ENCODE data around the gene MICU1. TPM values are rescaled to one million over a fixed set of nuclear protein-coding genes. Genes with fewer than 3 reads are reported as not detected.

The MICU1 gene
- total RNA-seq, 1 experiment from 2014 or later, result 36.0 TPM

- Mint-ChIP-seq H3K4me1 (peaks cover 5% of the 10 kb centered on the region), H3K27me3 (ENCODE audit: low read depth) (no peaks in the 10 kb centered on the region; the same call in 1 of the 2 replicates), H3K9me3 (peaks cover 3% of the 10 kb centered on the region; the same call in 1 of the 2 replicates), H3K36me3 (no peaks in the 10 kb centered on the region), H3K27ac (no peak overlapping the region), H3K4me3 (no peak overlapping the region)
- TF ChIP-seq CREB1 (CRISPR knock-in tag; IDR thresholded peaks at IDR 0.05) (no peak), NFYB (CRISPR knock-in tag; conservative IDR thresholded peaks at IDR 0.05; ENCODE audit: low read depth) (no peak), FOXK1 (CRISPR knock-in tag; IDR thresholded peaks at IDR 0.05) (no peak), ZNF263 (CRISPR knock-in tag; IDR thresholded peaks at IDR 0.05; ENCODE audit: low read depth) (no peak), EMX1 (CRISPR knock-in tag; IDR thresholded peaks at IDR 0.05) (no peak), RELA (CRISPR knock-in tag; IDR thresholded peaks at IDR 0.05; ENCODE audit: borderline replicate concordance) (no peak), JAZF1 (CRISPR knock-in tag; IDR thresholded peaks at IDR 0.05) (no peak), E2F1 (CRISPR knock-in tag; IDR thresholded peaks at IDR 0.05) (no peak), ATF6 (CRISPR knock-in tag; IDR thresholded peaks at IDR 0.05) (no peak)
- CTCF ChIA-PET, result interaction anchor here (0.6 kb wide), 1 partner anchor 262 kb away, joined by 3 read pairs; no protein-coding TSS in a partner anchor
- ATAC-seq, result no peak
- POLR2A ChIA-PET, result no interaction called here
- DNase-seq (ENCODE audit: low spot score), result no peak
These were observed 38.1 kb upstream of the MICU1 start for GRCh38 chr10:72663971-72664370.

GRCh38 chr10:72661431-72661830, 35.6 kb upstream of the MICU1 start:
- ATAC-seq (no peak), DNase-seq (ENCODE audit: low spot score) (no peak)
- no peak overlapping the region for H3K27ac Mint-ChIP-seq
- no peaks in the 10 kb centered on the region for H3K27me3 Mint-ChIP-seq (ENCODE audit: low read depth)
- H3K4me1 Mint-ChIP-seq, result peaks cover 7% of the 10 kb centered on the region
- H3K4me3 Mint-ChIP-seq, result no peak overlapping the region
- CTCF ChIA-PET, result no interaction called here
- no peaks in the 10 kb centered on the region for H3K36me3 Mint-ChIP-seq
- TF ChIP-seq OVOL2 (CRISPR knock-in tag; IDR thresholded peaks at IDR 0.05; ENCODE audit: borderline replicate concordance) (no peak), ZNF423 (CRISPR knock-in tag; IDR thresholded peaks at IDR 0.05) (no peak), EMX1 (CRISPR knock-in tag; IDR thresholded peaks at IDR 0.05) (no peak), ATF6 (CRISPR knock-in tag; IDR thresholded peaks at IDR 0.05) (no peak), NFYB (CRISPR knock-in tag; conservative IDR thresholded peaks at IDR 0.05; ENCODE audit: low read depth) (no peak), KAT7 (CRISPR knock-in tag; IDR thresholded peaks at IDR 0.05; ENCODE audit: borderline replicate concordance) (no peak), NFATC4 (CRISPR knock-in tag; IDR thresholded peaks at IDR 0.05) (no peak), TEAD1 (CRISPR knock-in tag; IDR thresholded peaks at IDR 0.05) (no peak), ATF1 (CRISPR knock-in tag; IDR thresholded peaks at IDR 0.05) (no peak), ZNF281 (CRISPR knock-in tag; IDR thresholded peaks at IDR 0.05) (no peak), CREB1 (CRISPR knock-in tag; IDR thresholded peaks at IDR 0.05) (no peak), ESRRA (CRISPR knock-in tag; IDR thresholded peaks at IDR 0.05; ENCODE audit: borderline replicate concordance) (no peak), ZNF396 (CRISPR knock-in tag; IDR thresholded peaks at IDR 0.05; ENCODE audit: borderline replicate concordance) (no peak), GABPB1 (CRISPR knock-in tag; IDR thresholded peaks at IDR 0.05) (no peak), TCF7 (CRISPR knock-in tag; IDR thresholded peaks at IDR 0.05; ENCODE audit: low read depth) (no peak)
- TF ChIP-seq, protein P1, sequence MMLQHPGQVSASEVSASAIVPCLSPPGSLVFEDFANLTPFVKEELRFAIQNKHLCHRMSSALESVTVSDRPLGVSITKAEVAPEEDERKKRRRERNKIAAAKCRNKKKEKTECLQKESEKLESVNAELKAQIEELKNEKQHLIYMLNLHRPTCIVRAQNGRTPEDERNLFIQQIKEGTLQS (CRISPR knock-in tag; conservative IDR thresholded peaks at IDR 0.05), result no peak
- TF ChIP-seq, protein P2, sequence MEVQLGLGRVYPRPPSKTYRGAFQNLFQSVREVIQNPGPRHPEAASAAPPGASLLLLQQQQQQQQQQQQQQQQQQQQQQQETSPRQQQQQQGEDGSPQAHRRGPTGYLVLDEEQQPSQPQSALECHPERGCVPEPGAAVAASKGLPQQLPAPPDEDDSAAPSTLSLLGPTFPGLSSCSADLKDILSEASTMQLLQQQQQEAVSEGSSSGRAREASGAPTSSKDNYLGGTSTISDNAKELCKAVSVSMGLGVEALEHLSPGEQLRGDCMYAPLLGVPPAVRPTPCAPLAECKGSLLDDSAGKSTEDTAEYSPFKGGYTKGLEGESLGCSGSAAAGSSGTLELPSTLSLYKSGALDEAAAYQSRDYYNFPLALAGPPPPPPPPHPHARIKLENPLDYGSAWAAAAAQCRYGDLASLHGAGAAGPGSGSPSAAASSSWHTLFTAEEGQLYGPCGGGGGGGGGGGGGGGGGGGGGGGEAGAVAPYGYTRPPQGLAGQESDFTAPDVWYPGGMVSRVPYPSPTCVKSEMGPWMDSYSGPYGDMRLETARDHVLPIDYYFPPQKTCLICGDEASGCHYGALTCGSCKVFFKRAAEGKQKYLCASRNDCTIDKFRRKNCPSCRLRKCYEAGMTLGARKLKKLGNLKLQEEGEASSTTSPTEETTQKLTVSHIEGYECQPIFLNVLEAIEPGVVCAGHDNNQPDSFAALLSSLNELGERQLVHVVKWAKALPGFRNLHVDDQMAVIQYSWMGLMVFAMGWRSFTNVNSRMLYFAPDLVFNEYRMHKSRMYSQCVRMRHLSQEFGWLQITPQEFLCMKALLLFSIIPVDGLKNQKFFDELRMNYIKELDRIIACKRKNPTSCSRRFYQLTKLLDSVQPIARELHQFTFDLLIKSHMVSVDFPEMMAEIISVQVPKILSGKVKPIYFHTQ (CRISPR knock-in tag; IDR thresholded peaks at IDR 0.05), result no peak
- TF ChIP-seq, protein P3, sequence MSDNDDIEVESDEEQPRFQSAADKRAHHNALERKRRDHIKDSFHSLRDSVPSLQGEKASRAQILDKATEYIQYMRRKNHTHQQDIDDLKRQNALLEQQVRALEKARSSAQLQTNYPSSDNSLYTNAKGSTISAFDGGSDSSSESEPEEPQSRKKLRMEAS (CRISPR knock-in tag; IDR thresholded peaks at IDR 0.05), result no peak
- POLR2A ChIA-PET, result no interaction called here
- peaks cover 3% of the 10 kb centered on the region; the same call in 1 of the 2 replicates for H3K9me3 Mint-ChIP-seq
